GM12878 (cell line): ENCODE results near the gene DLG2. TPM values are rescaled to one million over a fixed set of nuclear protein-coding genes. Genes with fewer than 3 reads are reported as not detected.

Source experiments
- ATAC-seq: fragments of 200-7000 bp; cut with Tn5 transposase; 3 replicates; pipeline ENCODE4 v1.9.1; 2020; ENCODE audit warnings: mild to moderate bottlenecking, moderate library complexity
- BruUV-seq: library from RNA; stranded (reverse); fragments of 400-500 nt; replicated peaks from 2 replicates; lab custom pipeline; 2021; lab: Mats Ljungman, UMichigan
- CTCF ChIA-PET: fragments of 300-600 bp; sonication (Branson Sonifier 250); formaldehyde crosslinking; extraction: SDS; loops from one replicate; lab custom pipeline; 2021; ENCODE audit warnings: inconsistent platforms; lab: Yijun Ruan, JAX
- POLR2A ChIA-PET: fragments of 350-600 bp; formaldehyde crosslinking; extraction: SDS; loops from one replicate; lab custom pipeline; 2021; ENCODE audit warnings: inconsistent platforms; lab: Charles Lee
- RAD21 ChIA-PET: fragments of 300-600 bp; sonication (Branson Sonifier 250); formaldehyde crosslinking; loops from one replicate; lab custom pipeline; 2023; ENCODE audit warnings: antibody characterized with exemption; ENCODE audit not compliant: unreplicated experiment; lab: Charles Lee
- SMC1A ChIA-PET: fragments of 300-600 bp; sonication (Branson Sonifier 250); formaldehyde crosslinking; loops from one replicate; lab custom pipeline; 2023; ENCODE audit not compliant: unreplicated experiment, uncharacterized antibody; lab: Charles Lee
- DNase-seq: peaks from one replicate; pipeline ENCODE4 v3.0.0-alpha.2; 2011; ENCODE audit warnings: low read depth, low spot score
- FAIRE-seq: peaks from 3 replicates; lab custom pipeline; 2011; peaks lifted over from hg19 to GRCh38; lab: Jason Lieb, UNC
- H2AFZ ChIP-seq: 2 replicates; pipeline ENCODE4 v1.6.0; 2011; ENCODE audit warnings: low read depth, low read length, control low read depth; ENCODE audit not compliant: control insufficient read depth
- H3K27ac ChIP-seq: 2 replicates; pipeline ENCODE4 v1.5.1; 2011; ENCODE audit warnings: control low read depth; ENCODE audit not compliant: control insufficient read depth, insufficient read depth
- H3K27me3 ChIP-seq, 2 experiments: replicated peaks in 1 of 2; 2 replicates each; pipeline versions ENCODE4 v1.6.0 to v1.6.1; 2011; ENCODE audit warnings: low read length in 1 of 2; ENCODE audit not compliant: control insufficient read depth in 2 of 2, insufficient read depth in 2 of 2
- H3K36me3 ChIP-seq, 2 experiments: 2 replicates each; pipeline ENCODE4 v1.5.1; 2011; ENCODE audit warnings: low read length in 1 of 2; ENCODE audit not compliant: control insufficient read depth in 2 of 2, insufficient read depth in 2 of 2
- H3K4me1 ChIP-seq: 2 replicates; pipeline ENCODE4 v1.6.1; 2011; ENCODE audit warnings: mild to moderate bottlenecking, low read length, moderate library complexity, mixed read lengths; ENCODE audit not compliant: control insufficient read depth, insufficient read depth
- H3K4me2 ChIP-seq: 2 replicates; pipeline ENCODE4 v1.6.0; 2011; ENCODE audit warnings: control low read depth; ENCODE audit not compliant: control insufficient read depth, insufficient read depth
- H3K4me3 ChIP-seq: fragments of 200-600 bp; sonication (generic); 2 replicates; pipeline ENCODE4 v1.5.1; 2016
- H3K79me2 ChIP-seq: 2 replicates; pipeline ENCODE4 v1.6.0; 2011; ENCODE audit warnings: low read length; ENCODE audit not compliant: control insufficient read depth, insufficient read depth
- H3K9ac ChIP-seq: 2 replicates; pipeline ENCODE4 v1.8.0; 2011; ENCODE audit warnings: low read length, control low read depth, mixed read lengths; ENCODE audit not compliant: control insufficient read depth, insufficient read depth
- H3K9me3 ChIP-seq: replicated peaks from 3 replicates; pipeline ENCODE4 v1.5.1; 2011; ENCODE audit warnings: mild to moderate bottlenecking, low read length; ENCODE audit not compliant: control insufficient read depth, insufficient read depth
- H4K20me1 ChIP-seq: 2 replicates; pipeline ENCODE4 v1.6.0; 2011; ENCODE audit not compliant: control insufficient read depth, insufficient read depth
- ATF3 ChIP-seq: IDR thresholded peaks from 2 replicates; pipeline ENCODE4 v1.6.1; 2011; ENCODE audit warnings: low read depth, mild to moderate bottlenecking, low read length, moderate library complexity, borderline replicate concordance; ENCODE audit errors: extremely low read depth
- CREM ChIP-seq: IDR thresholded peaks from 2 replicates; pipeline ENCODE4 v1.6.1; 2014; ENCODE audit warnings: antibody characterized with exemption, low read depth
- FOS ChIP-seq: IDR thresholded peaks from 3 replicates; pipeline ENCODE4 v1.6.1; 2011; ENCODE audit warnings: borderline replicate concordance; ENCODE audit not compliant: insufficient read length; ENCODE audit errors: extremely low read depth
- MXI1 ChIP-seq: fragments of 150-350 bp; IDR thresholded peaks from 2 replicates; pipeline ENCODE4 v1.6.1; 2011; ENCODE audit warnings: low read depth, mild to moderate bottlenecking, inconsistent platforms, low read length, improper control_type of control experiment
- NFIC ChIP-seq: IDR thresholded peaks from 2 replicates; pipeline ENCODE4 v1.6.1; 2012; ENCODE audit warnings: low read depth, mild to moderate bottlenecking, inconsistent platforms, low read length, moderate library complexity
- NFXL1 ChIP-seq: fragments of 450-650 bp; IDR thresholded peaks from 2 replicates; pipeline ENCODE4 v1.6.1; 2017; ENCODE audit warnings: antibody characterized with exemption, mild to moderate bottlenecking, borderline replicate concordance
- RFX5 ChIP-seq: IDR thresholded peaks from 2 replicates; pipeline ENCODE4 v1.6.1; 2011; ENCODE audit warnings: low read depth, low read length, improper control_type of control experiment
- STAT1 ChIP-seq: fragments of 450-650 bp; conservative IDR thresholded peaks from 2 replicates; pipeline ENCODE4 v1.6.1; 2014; ENCODE audit warnings: antibody characterized with exemption, mild to moderate bottlenecking
- TCF3 ChIP-seq: IDR thresholded peaks from 2 replicates; pipeline ENCODE4 v1.6.1; 2012; ENCODE audit warnings: low read depth, mild to moderate bottlenecking, low read length, borderline replicate concordance; ENCODE audit not compliant: insufficient read depth
- TCF7 ChIP-seq: IDR thresholded peaks from 2 replicates; pipeline ENCODE4 v1.6.1; 2014; ENCODE audit warnings: antibody characterized with exemption, borderline replicate concordance
- ZBTB11 ChIP-seq: fragments of 450-650 bp; formaldehyde crosslinking; IDR thresholded peaks from 2 replicates; pipeline ENCODE4 v1.5.0; 2022; ENCODE audit warnings: mild to moderate bottlenecking, missing genetic modification characterization
- ZBTB4 ChIP-seq: fragments of 450-650 bp; formaldehyde crosslinking; IDR thresholded peaks from 2 replicates; pipeline ENCODE4 v1.4.0; 2022; ENCODE audit warnings: mild to moderate bottlenecking, moderate library complexity
- ZNF207 ChIP-seq: fragments of 450-650 bp; IDR thresholded peaks from 2 replicates; pipeline ENCODE4 v1.6.1; 2014; ENCODE audit warnings: antibody characterized with exemption, mild to moderate bottlenecking, borderline replicate concordance
- ZNF592 ChIP-seq: fragments of 450-650 bp; IDR thresholded peaks from 2 replicates; pipeline ENCODE4 v1.6.1; 2017; ENCODE audit warnings: mild to moderate bottlenecking, moderate library complexity
- WGBS: methylation state at CpG from one replicate; pipeline ENCODE4 v1.1.6; 2016; ENCODE audit warnings: low lambda C conversion rate; ENCODE audit not compliant: insufficient replicate concordance, insufficient coverage; ENCODE audit errors: missing lambda C conversion rate; 5-methylcytosine and 5-hydroxymethylcytosine counted together
- in situ Hi-C: fragments of 300-500 bp; cut with MboI; formaldehyde crosslinking; loops from 9 replicates; pipeline ENCODE4 v1.14.3; 2018; ENCODE audit warnings: mixed read lengths
- intact Hi-C: fragments of 100-400 bp; cut with micrococcal nuclease; formaldehyde crosslinking; loops from one replicate; pipeline ENCODE4 v1.14.2; 2022; ENCODE audit not compliant: unreplicated experiment
- polyA plus RNA-seq, 11 experiments: library from polyadenylated mRNA; depleted of rRNA in 4 of 11; unstranded in 6 of 11; stranded (reverse) in 5 of 11; fragments of >200 nt; fragmentation: Nextera tagmentation in 4 of 11; fragmentation: Illumina TruSeq in 1 of 11; extraction: Ambion mirVana in 4 of 11; extraction: Trizol in 1 of 11; gene quantifications; 1 replicate in 1 of 11; 2 replicates in 10 of 11; pipeline versions ENCODE4 v1.2.1 to v1.2.3, GENCODE V29; 2011 to 2016; ENCODE audit warnings: inconsistent platforms in 2 of 11, missing spikeins in 2 of 11, low read depth in 1 of 11
- total RNA-seq, 4 experiments: library from RNA; depleted of rRNA in 3 of 4; stranded (reverse); fragments of >200 nt in 3 of 4; fragmentation: Illumina TruSeq in 1 of 4; extraction: Trizol in 1 of 4; gene quantifications; 2 replicates each; pipeline versions ENCODE4 v1.2.1 to v1.2.3, GENCODE V29; 2013 to 2021

DLG2 gene
- total and polyA plus RNA-seq, 10 of the 15 experiments (the other 5 are each of a cell fraction or from before 2014, with no cell fraction given): 0.09 to 0.98 (median 0.35) TPM

- Histone ChIP-seq H2AFZ (no peak overlapping the region), H3K27ac (no peak overlapping the region), H3K4me2 (no peak overlapping the region), H3K79me2 (no peaks in the 10 kb centered on the region), H3K4me3 (no peak overlapping the region), H3K4me1 (no peaks in the 10 kb centered on the region), H3K27me3 (no peaks in the 10 kb centered on the region), H3K9me3 (no peaks in the 10 kb centered on the region), H4K20me1 (no peaks in the 10 kb centered on the region), H3K36me3 (no peaks in the 10 kb centered on the region), H3K9ac (no peak overlapping the region)
- DNase-seq (no peak), ATAC-seq (no peak), FAIRE-seq (no peak)
- SMC1A ChIA-PET: no interaction called here
- in situ Hi-C loops (no loop called here), intact Hi-C loops (no loop called here)
- POLR2A ChIA-PET: no interaction called here
- 0% methylated on average over 2 of the region's 2 CpGs for WGBS
- BruUV-seq: no TSS peak
- CTCF ChIA-PET: no interaction called here
- RAD21 ChIA-PET: no interaction called here
- TF ChIP-seq ZBTB4 (CRISPR knock-in tag) (no peak), ATF3 (no peak), FOS (no peak), STAT1 (no peak), TCF3 (no peak), NFXL1 (no peak), ZBTB11 (CRISPR knock-in tag) (no peak), RFX5 (no peak), ZNF207 (no peak), MXI1 (no peak), CREM (no peak), ZNF592 (no peak), TCF7 (no peak), NFIC (no peak)
Measured at GRCh38 chr11:84146826-84147225, 1480.3 kb downstream of the DLG2 start.
